HG03439 (cell line): ENCODE measurements around the gene DLG2.
"Not testable (repeated sequence)": the region's sequence is repeated elsewhere in the genome, so short reads cannot be mapped to it uniquely, and the experiment has no call there.

Experiments
- ATAC-seq: cut with Tn5 transposase; IDR thresholded peaks from one replicate; pipeline ENCODE4 v1.9.1; 2021; ENCODE audit warnings: mild to moderate bottlenecking, moderate library complexity; ENCODE audit not compliant: unreplicated experiment

DLG2 gene

GRCh38 chr11:84865791-84866535 lies 761.2 kb downstream of the DLG2 start:
- no peak for ATAC-seq

- ATAC-seq, result no peak
Measured at GRCh38 chr11:84865257-84865656, 761.9 kb downstream of the DLG2 start.

GRCh38 chr11:84857746-84858145 lies 769.4 kb downstream of the DLG2 start:
- no peak for ATAC-seq

GRCh38 chr11:84855508-84856245 lies 771.5 kb downstream of the DLG2 start:
- no peak for ATAC-seq

GRCh38 chr11:84854498-84854880 lies 772.7 kb downstream of the DLG2 start:
- no peak for ATAC-seq

GRCh38 chr11:84853841-84854497 lies 773.2 kb downstream of the DLG2 start:
- no peak for ATAC-seq

GRCh38 chr11:84847842-84848241 lies 779.3 kb downstream of the DLG2 start:
- ATAC-seq, result no peak

- ATAC-seq, result not testable (repeated sequence)
Measured at GRCh38 chr11:84840201-84840600, 786.9 kb downstream of the DLG2 start.

- no peak for ATAC-seq
Measured at GRCh38 chr11:84837402-84838069, 789.6 kb downstream of the DLG2 start.

- ATAC-seq, result no peak
Measured at GRCh38 chr11:84836371-84836770, 790.8 kb downstream of the DLG2 start.

GRCh38 chr11:84833488-84834088 lies 793.6 kb downstream of the DLG2 start:
- ATAC-seq, result no peak

- ATAC-seq, result no peak
Measured at GRCh38 chr11:84830372-84830771, 796.8 kb downstream of the DLG2 start.

- ATAC-seq, result no peak
Measured at GRCh38 chr11:84829162-84829561, 798.0 kb downstream of the DLG2 start.

- ATAC-seq, result no peak
Measured at GRCh38 chr11:84828616-84829015, 798.5 kb downstream of the DLG2 start.

GRCh38 chr11:84825106-84825660 lies 802.0 kb downstream of the DLG2 start:
- no peak for ATAC-seq

GRCh38 chr11:84824624-84825023 lies 802.5 kb downstream of the DLG2 start:
- no peak for ATAC-seq

- ATAC-seq, result no peak
Measured at GRCh38 chr11:84819537-84819936, 807.6 kb downstream of the DLG2 start.

- ATAC-seq, result no peak
Measured at GRCh38 chr11:84819128-84819527, 808.0 kb downstream of the DLG2 start.

- ATAC-seq, result no peak
Measured at GRCh38 chr11:84817998-84818397, 809.1 kb downstream of the DLG2 start.

GRCh38 chr11:84812471-84812969 lies 814.6 kb downstream of the DLG2 start:
- no peak for ATAC-seq
